Kidney epithelial cell (primary cell): ENCODE results near the gene NLK. TPM values are rescaled to one million over a fixed set of nuclear protein-coding genes. Genes with fewer than 3 reads are reported as not detected.

Source experiments
- DNase-seq: peaks from one replicate; pipeline ENCODE4 v3.0.0-alpha.2; 2010; ENCODE audit warnings: low read depth
- H3K27me3 ChIP-seq: 2 replicates; pipeline ENCODE4 v1.6.0; 2011; ENCODE audit warnings: low read length; ENCODE audit not compliant: control insufficient read depth, insufficient read depth
- H3K36me3 ChIP-seq: 2 replicates; pipeline ENCODE4 v1.5.1; 2011; ENCODE audit warnings: low read length; ENCODE audit not compliant: control insufficient read depth, insufficient read depth
- H3K4me3 ChIP-seq: 2 replicates; pipeline ENCODE4 v1.5.1; 2011; ENCODE audit warnings: low read depth, mild to moderate bottlenecking, control low read depth, low read length
- CTCF ChIP-seq: IDR thresholded peaks from 2 replicates; pipeline ENCODE4 v1.5.1; 2011; ENCODE audit warnings: mild to moderate bottlenecking, moderate library complexity, low read length, control low read depth, inconsistent platforms; ENCODE audit not compliant: insufficient read depth, poor library complexity, severe bottlenecking
- total RNA-seq: library from RNA; depleted of rRNA; stranded (reverse); fragments of >200 nt; gene quantifications from 2 replicates; pipeline ENCODE4 v1.2.3, GENCODE V29; 2015

The NLK gene
- total RNA-seq, 1 donor from 2014 or later, result 12.9 TPM

GRCh38 chr17:28193241-28193640, 150.8 kb downstream of the NLK start:
- no peak for TF ChIP-seq CTCF
- H3K4me3 ChIP-seq, result no peak overlapping the region
- no peak for DNase-seq
- peaks cover 1% of the 10 kb centered on the region for H3K36me3 ChIP-seq
- no peaks in the 10 kb centered on the region for H3K27me3 ChIP-seq

- Histone ChIP-seq H3K4me3 (no peak overlapping the region), H3K27me3 (no peaks in the 10 kb centered on the region), H3K36me3 (peaks cover 1% of the 10 kb centered on the region)
- DNase-seq, result no peak
- no peak for TF ChIP-seq CTCF
Measured at GRCh38 chr17:28194382-28194781, 151.9 kb downstream of the NLK start.

- Histone ChIP-seq H3K27me3 (no peaks in the 10 kb centered on the region), H3K36me3 (peaks cover 1% of the 10 kb centered on the region), H3K4me3 (no peak overlapping the region)
- TF ChIP-seq CTCF, result no peak
- DNase-seq, result no peak
Measured at GRCh38 chr17:28196636-28197035, 154.2 kb downstream of the NLK start.

GRCh38 chr17:28199115-28199514, 156.6 kb downstream of the NLK start:
- Histone ChIP-seq H3K27me3 (no peaks in the 10 kb centered on the region), H3K36me3 (peaks cover 1% of the 10 kb centered on the region), H3K4me3 (no peak overlapping the region)
- no peak for DNase-seq
- TF ChIP-seq CTCF, result no peak

- no peak overlapping the region for H3K4me3 ChIP-seq
- TF ChIP-seq CTCF, result no peak
- H3K27me3 ChIP-seq, result no peaks in the 10 kb centered on the region
- DNase-seq, result no peak
- H3K36me3 ChIP-seq, result peaks cover 1% of the 10 kb centered on the region
Measured at GRCh38 chr17:28199728-28200127, 157.3 kb downstream of the NLK start.

- Histone ChIP-seq H3K36me3 (no peaks in the 10 kb centered on the region), H3K4me3 (no peak overlapping the region), H3K27me3 (no peaks in the 10 kb centered on the region)
- DNase-seq, result no peak
- TF ChIP-seq CTCF, result no peak
Measured at GRCh38 chr17:28201315-28201714, 158.8 kb downstream of the NLK start.
